HEK293T (cell line): ENCODE measurements around the gene CTDSPL.

Experiments
- ELF4 ChIP-seq: fragments of 450-650 bp; IDR thresholded peaks from 2 replicates; pipeline ENCODE4 v1.6.1; 2017; ENCODE audit warnings: antibody characterized with exemption
- FOXA1 ChIP-seq: fragments of 450-650 bp; IDR thresholded peaks from 2 replicates; pipeline ENCODE4 v1.6.1; 2016; ENCODE audit warnings: mild to moderate bottlenecking

DNA sequence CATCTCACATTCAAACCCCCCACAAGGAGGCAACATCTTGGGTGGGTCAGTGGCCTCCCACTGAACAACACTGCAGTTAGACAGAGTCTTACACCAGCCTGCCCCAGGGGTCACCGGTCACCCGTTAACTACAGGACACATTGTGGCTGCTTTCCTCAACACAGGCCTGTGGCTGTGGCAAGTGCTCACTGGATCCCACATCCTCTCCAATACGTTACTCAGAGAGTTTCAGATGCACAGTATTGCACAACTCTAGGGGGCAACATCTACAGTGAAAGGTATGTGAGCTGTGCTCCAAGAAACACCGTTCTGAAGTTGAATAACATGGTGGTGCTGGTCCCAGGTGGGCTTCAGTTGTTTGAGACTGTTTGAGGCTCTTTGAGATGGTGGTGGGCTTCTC is 41.0 kb downstream of the CTDSPL start:
- TF ChIP-seq ELF4 = no peak
- TF ChIP-seq FOXA1 = no peak
